ENCODE data around the gene GALNT17.

The GALNT17 gene

DNA sequence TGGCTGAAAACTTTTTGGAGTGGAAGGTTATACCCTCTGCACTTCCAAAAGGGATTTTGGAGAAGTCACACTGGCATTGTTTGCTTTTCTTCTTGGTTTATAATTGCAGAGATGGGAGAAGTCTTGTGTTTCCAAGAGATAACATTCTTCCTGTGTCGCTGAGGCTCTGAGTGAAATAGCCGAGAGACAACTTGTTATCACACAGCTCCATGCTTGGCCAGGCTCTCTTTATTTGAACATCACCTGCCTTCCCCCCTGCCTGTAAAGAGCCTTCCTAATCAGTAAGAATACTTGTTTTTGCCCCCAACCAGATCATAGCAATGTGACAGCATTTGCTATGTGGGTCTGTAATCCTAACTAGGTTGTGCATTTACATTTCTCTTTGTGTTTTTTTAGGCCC is 270.7 kb downstream of the GALNT17 start:
- DNase-seq (ENCODE audit: low read depth) = no peak

DNA sequence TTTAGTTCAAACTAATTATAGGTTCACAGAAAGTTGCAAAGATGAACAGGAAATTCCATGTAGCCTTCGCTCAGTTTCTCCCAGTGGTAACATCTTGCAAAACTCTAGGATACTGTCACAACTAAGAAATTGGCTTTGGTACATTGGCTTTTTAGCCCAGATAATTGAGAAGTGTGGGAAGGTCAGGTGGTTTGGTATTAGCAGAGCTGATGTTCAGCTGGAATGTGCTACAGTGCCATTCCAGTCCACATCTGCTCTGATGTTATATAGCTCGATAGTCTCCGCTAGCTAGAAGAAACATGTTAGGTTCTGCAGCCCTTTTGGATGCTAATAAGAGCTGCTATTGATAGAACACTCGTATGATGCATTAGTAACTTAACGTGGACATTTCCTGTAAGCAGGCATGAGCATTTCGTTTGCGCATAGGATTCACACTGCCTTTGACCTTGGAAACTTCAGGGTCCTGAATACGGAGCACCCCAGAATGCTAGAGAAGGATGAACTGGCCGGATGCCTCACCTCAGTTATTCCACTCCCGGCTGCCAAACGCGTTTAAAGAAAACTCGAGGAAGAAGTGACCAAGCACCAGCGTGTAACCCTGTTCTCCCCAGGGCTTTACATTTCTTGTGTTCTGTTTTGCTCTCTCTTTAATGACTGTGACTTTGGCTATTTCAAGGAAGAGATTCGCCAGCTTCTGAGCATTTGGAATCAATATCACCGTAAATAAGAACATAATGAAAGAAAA is 271.4 kb downstream of the GALNT17 start:
- no peak for DNase-seq (ENCODE audit: low read depth)

DNA sequence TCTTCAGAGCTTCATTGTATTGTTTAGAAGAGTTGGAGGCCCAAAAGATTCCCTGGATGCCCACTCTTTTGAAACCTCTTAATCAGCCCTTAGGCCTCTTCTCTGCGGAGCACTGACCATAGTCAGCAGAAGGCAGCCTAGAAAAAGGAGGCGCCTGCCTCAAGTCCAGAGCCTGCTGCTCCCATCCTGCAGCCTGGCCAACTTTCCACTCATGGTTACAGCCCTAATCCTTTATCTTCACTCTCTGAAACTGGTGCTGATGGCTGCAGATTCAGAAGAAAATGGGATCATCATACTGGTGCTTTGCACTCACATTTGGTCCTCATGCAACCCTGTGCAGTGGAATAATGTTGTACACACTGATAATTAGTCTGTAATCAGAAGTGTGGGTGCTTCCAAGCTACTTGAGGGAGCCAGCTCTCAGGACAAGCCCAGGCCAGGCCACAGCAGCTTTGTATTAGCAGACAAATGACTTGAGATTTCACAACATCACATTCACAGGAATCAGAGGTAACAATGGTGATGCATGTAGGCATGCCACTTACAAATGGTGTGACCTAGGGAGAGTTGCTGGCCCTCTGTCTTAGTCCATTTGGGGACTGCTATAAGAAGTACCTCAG is 272.9 kb downstream of the GALNT17 start:
- no peak for DNase-seq (ENCODE audit: low read depth)

DNA sequence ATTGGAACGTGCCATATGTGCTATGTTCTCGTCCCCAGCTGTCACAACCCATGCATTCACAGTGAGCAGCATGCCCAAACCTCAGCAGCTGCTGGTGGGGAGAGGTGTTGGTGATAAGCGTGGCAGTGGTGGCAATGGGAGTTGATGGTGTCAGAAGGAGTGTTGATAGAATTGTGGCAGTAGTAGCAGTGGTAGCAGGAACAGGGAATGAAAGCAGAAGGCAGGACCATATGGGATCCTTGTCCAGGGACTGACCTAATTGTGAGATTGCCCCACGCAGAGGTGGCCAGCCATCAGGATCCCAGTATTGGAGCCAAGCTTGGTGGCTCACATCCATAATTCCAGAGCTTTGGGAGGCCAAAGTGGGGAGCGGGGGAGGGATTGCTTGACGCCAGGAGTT is 276.3 kb downstream of the GALNT17 start:
- DNase-seq (ENCODE audit: low read depth) = no peak

DNA sequence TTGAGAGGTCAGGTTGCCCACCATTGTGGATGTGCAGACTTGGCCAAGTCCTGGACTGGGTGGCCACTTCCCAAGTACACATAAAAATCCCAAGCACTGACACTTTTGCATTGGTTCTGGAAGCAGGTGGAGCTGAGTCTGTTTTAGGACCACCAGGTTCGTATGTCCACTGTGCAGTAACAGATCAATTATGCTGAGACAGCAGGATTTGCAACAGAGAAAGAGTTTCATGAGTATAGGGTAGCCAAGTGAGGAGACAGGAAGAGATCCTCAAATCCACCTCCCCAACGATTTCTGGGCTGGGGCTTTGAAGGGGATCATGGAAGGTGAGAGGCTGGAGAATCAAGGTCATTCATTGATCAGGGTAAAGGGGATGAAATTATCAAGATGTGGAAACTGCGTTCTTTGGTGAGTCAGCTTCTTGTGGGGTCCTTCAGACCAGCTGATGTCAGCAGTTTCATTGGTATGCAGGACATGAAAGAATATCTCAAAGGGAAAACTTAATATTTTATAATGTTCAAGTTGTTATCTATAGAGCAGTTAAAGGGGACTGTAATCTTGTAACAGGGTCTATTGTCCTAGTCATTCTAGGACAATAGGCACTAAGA is 277.7 kb downstream of the GALNT17 start:
- DNase-seq (ENCODE audit: low read depth) = no peak

DNA sequence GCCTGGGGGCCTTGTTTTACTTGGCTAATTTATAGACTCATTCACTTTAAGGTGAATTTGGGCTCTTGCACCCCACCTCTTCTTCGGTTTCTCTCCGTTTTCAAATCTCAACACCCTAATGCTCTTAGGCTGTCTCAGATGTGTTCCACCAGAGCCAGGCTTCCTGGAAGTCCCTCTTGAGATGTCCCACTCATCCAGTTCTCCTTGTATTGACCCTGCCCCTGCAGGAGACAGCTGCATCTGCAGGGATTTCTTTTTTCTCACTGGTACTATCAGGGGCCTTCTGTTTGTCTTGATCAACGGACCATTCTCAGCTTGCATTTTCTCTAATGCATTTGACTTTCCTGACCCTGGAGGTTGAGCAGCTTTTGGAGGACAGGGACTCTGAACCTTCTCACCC is 279.5 kb downstream of the GALNT17 start:
- no peak for DNase-seq (ENCODE audit: low read depth)

DNA sequence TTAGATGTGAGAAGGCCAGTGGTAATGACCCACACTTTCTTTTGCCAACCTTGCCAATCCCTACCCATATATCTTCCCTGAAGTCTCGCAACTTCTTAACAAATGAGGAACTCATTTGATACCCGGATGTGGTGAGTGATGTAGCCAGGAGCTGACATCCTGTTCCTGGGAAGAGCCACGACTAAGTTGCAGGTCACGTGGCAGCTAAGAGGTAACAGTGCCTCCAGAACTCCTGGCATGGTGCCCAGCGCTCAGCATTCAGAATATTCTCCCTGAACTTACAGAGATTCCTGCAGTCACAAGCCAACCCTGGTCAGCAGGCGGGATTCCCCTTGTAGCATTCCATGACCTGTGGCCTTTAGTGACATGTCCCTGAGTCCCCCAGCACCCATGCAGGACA is 282.5 kb downstream of the GALNT17 start:
- no peak for DNase-seq (ENCODE audit: low read depth)

DNA sequence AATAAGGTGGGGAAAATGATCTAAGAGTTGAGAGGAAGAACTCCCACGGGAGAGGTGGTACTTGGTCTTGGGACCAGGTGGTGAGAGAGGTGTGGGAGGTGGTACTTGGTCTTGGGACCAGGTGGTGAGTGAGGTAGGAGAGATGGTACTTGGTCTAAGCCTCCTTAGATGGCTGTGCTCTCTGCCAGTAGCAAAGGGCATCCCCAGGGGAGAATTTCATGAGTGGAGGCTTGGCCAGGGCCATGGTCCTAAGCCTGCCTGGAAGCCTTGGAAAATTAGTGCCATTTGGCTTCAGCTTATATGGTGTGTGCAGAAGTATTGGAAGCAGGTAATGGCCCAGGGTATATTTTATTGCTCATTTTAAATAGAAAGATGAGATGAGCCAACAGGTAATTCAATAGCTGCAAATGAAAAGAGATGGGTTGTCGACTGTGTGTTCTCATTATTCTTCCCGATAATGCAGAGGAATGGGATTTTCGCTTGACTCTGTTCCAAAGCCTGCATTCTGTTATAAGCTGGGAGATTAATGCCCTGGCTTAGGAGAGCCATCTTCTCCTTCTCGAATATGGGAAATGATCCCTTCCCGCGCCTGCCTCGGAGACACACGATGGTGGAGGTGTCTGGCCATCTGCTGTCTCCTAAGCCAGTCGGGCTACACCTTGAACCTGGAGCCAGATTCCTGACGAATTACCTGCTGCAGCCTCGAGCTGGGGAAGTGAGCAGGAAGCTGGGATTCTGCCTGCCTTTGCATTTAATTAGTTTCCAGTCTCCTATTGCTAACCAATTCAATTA is 287.8 kb downstream of the GALNT17 start:
- no peak for DNase-seq (ENCODE audit: low read depth)

DNA sequence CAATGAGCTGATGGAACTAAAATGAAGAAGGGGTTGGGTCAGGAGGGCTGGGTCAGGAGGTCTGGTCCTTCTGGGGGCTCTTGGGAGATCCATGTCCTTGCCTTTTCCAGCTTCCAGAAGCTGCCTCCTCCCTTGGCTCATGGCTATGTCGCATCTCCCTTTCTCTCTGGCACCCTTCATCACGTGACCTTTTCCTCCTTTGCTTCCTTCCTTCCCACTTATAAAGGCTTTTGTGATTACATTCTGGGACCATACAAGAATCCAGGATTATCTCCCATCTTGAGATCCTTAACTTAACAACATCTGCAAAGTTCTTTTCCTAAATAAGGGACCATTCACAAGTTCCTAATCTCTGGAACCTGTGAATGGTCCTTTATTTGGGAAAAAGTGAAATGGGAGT is 290.2 kb downstream of the GALNT17 start:
- DNase-seq (ENCODE audit: low read depth) = no peak

DNA sequence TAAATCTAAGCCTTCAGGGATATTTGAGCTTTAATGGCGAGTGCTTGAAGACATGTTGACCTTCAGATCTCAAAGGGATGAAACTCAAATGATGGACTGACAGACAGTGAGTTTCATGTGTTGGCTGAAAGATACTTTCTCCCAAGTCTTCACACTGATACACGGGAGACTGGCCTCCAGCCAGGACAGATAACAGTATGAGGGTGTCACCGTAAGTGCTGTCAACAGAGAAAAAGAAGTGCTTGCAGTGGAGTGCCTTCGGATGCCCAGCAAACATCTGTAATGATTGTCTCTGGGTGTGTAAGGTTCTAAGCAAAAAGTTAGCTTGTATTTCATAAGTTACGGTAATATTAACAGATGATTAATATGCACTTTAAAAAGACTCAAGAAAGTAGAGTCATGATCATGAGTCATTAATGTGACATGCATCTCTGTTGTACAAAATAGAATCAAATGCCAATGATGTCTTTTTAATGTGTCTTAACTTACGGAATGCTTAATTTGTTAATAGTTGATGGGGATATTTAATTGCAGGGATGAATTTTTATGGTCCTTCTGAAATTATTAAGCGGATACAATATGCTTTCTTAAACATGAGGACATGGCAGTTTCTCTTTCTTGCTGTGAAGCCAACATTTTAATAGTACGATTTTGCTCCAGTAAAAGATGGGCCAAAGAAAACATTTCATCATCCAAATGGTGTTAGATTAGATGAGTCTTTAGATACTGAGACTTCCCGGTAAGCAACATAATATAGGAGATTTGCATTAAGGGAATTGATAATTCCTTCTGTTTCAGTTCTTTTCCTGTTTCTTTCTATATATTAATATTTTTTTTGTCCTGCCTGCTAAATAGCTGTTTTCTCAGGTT is 292.5 kb downstream of the GALNT17 start:
- DNase-seq (ENCODE audit: low read depth) = no peak

DNA sequence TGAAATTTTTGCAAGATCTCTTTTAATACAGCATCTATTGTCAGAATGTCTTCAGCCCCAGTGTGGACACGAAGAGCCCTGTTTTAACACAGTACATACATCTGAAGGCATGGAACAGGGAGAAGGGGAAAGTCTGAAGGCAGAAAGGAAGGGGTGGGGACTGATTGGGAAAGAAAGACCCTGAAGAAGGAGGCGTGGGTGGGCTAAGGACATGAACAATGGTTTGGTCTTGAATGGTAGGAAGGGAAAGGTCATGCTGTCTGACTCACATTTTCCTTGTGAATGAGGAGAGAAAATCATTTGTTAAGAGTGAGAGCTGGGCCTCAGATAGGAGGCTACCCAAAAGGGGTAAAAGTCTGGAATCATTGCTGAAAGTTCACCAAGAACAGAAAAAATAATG is 297.1 kb downstream of the GALNT17 start:
- no peak for DNase-seq (ENCODE audit: low read depth)

DNA sequence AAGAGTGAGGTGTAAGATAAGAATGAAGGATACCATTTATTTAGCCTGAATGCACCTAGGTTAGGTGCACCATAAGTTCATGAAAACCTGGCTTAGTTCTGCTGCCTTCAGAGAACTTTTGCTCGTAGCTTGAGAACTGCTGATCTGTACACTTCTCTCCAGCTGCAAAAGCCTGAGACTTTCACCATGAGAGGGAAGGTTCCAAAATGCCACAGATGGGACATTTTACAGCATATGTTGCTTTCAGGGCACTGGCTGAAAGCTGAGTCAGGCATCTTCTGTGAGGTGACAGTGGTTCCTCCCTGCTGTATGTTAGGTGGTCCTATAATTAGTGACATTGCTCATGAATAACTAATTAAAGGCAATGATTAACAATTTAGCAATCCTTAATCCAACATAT is 298.3 kb downstream of the GALNT17 start:
- no peak for DNase-seq (ENCODE audit: low read depth)

DNA sequence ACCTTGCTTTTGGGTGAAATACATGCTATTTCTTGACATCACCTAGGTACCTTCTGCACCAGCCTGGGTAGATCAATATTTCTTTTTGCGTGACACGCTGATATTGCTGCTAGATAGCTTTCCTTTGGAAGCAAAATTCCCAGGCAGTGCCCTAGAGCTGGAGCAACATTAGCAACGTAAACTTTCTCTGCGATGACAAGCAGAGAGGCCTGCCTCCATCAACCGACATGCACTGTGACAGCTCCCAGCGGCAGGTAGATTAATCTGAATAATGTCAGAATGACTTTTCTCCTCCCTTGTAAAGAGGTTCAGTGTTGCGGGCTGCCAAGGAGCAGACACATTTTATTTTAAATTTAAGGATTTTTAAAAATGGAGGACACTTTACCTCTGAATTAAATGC is 307.4 kb downstream of the GALNT17 start:
- DNase-seq (ENCODE audit: low read depth) = no peak

DNA sequence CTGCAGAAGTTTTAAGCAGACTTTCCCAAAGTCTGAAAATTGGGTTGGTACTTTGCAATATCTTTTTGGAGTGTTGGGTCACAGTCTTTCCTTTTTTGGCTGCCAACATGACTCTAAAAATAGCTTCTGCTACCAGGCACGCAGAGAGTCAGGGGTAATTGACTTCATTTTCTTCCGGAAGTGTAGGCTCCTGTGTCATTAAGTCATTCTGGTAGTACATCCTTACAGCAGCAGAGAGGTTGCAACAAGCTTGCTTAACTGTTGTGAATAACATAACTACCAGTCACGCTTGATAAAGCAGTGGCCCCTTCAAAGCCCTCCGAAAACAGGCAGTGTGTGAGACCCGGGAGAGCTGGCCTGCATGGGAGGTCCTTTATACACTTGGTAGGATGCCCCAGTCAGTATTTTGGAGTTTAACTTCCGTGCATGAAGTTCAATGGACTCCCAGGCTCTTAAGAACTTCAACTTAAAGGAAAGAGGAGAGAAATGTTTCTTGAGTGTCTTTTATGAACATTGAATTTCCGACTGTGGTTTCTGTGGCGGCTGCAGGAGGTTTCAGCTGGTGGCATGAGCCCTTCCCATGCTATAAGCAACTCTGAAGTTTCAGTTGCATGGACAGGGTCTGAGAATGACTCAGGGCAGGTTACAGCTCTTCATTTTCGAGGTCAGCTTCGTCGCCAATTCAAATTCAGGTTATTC is 310.7 kb downstream of the GALNT17 start:
- no peak for DNase-seq (ENCODE audit: low read depth)

DNA sequence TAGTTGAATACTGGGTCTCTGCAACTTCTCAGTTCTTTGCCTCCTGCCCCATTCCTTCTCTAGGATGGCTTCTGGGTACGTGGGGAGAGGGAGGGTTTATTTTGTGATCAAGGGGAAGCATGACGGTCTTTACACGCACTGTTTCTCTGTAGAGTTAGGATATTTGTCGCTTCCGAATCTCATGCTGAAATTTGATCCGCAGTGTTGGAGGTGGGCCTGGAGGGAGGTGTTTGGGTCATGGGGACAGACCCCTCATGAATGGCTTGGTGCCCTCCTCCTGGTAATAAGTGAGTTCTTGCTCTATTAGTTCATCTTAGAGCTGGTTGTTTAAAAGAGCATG is 311.2 kb downstream of the GALNT17 start:
- no peak for DNase-seq (ENCODE audit: low read depth)

DNA sequence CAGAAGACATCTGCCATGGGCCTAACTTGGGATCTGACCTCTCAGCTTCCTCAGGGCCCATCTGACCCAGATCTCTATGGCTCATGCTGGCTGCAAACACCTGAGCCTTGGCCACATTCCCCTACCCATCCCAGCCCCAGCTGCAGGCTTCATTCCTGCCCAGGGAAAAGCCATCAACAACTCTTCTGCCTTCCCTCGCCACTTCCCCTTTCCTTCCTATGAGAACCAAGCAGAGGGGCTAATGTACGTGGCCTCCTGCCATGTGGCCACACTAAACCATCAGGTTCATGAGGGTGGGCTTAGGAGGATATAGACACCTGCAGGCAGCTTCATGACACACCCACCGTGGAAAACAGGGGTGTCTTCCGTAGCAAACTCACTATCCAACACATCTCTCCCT is 312.2 kb downstream of the GALNT17 start:
- no peak for DNase-seq (ENCODE audit: low read depth)

DNA sequence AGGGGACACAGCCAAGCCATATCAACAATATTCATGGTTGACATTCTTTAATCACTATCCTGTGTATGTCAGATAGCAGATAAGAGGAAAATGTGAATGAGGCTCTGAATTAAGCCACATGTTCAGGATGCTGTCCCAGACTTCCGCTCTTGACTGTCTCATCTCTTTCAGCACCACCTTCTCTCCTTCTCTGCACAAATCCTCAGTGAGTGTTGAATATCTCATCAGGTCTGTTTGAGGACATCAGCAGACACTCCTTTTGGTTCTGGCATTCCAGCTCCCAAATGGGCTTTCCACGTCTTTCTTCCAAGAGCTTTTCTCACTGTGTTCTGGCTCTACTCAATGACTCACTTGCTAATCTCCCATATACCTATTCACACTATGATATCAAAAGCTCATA is 321.7 kb downstream of the GALNT17 start:
- DNase-seq (ENCODE audit: low read depth) = no peak

DNA sequence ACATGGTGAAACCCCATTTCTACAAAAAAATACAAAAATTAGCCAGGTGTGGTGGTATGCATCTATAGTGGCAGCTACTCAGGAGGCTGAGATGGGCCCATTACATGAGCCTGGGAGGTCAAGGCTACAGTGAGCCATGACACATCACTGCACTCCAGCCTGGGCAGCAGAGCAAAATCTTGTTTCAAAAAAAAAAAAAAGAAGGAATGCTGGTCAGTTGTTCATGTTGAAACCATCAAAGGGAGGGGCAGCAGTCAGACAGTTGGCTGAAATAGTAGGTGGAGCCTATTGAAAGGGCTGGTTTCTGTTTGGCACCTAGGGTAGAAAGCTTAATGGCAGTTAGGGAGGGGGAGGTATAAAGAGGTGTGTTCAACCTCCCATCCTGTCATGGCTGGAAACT is 323.0 kb downstream of the GALNT17 start:
- no peak for DNase-seq (ENCODE audit: low read depth)

DNA sequence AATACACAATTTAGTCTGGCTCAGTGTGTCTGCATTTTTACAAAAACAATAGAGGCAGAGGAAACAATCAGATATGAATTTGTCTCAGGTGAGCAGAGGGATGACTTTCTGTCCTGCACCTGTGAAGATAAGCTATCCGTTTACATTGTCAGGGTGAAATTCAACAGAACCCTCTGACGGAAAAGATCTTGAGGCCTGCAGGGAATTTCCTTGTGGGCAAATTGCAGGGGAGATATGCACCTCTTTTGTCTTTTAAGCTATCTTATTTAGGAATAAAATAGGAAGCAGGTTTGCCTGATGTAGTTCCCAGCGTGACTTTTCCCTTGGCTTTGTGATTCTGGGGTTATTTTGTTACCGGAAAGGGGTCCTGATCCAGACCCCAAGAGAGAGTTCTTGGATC is 325.1 kb downstream of the GALNT17 start:
- no peak for DNase-seq (ENCODE audit: low read depth)

DNA sequence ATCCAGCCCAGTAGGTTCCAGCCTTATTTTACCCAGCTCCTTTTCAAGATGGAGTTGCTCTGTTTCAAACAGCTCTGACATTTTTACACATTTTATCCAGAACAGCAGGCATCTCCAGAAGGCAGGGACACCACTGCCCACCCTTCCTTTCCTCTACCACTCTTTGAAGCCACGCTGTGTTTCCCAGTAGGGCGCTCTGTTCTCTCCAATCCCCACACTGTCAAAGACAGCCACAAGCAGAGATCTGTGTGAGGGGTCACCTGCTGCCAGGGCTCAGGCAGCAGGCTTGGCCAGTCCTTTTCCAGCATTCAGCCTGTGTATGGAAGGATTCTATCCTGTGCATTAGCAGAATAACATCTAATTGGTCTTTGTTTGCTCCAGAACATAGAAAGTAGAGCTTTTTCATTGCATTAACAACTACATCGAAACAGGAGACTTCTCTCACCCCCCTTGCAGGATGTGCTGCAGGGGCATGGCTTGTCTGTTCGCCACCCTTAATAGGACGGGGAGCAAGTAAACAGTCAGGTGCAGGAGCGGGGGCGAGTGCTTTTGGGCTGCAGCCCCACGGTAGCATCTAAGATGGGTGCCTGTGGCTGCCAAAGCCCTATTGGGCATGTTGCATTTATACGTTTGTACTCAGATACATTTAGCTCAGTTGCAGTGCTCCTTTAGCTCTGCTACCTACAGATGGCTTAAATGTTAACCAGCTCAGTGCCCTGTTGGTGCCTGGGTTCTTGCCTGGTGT is 326.1 kb downstream of the GALNT17 start:
- DNase-seq (ENCODE audit: low read depth) = no peak

DNA sequence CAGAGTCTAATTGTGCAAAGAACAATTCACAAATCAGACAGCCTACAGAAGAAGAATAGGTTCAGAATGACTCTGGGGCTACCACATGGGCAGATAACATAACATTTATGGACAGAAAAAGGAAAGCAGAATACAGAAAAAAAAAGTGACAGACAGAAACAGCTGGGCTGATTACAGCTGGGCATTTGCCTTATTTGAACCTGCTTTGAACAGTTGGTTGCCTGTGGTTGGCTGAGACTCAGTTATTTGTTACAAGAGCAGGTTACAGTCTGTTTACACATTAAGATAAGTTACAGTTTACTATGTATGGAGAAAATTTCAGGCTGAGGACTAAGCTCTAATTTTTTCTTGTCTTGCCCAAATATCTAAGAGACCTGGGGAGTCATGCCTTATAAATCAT is 327.2 kb downstream of the GALNT17 start:
- no peak for DNase-seq (ENCODE audit: low read depth)
